Measurements from ENCODE around the gene SFSWAP.

Gene SFSWAP

GRCh38 chr12:131799195-131799594 lies 88.3 kb downstream of the SFSWAP start:
- no peak overlapping the region for H3K27ac ChIP-seq (replicated peaks; ENCODE audit: low read length)
- no peak overlapping the region for H4K91ac ChIP-seq (ENCODE audit: low read depth, low read length, poor library complexity)
- no peak for DNase-seq (ENCODE audit: low spot score)
- peaks cover 25 to 77% of the 10 kb centered on the region in 2 donors for H3K36me3 ChIP-seq (replicated peaks in 1 of 2; ENCODE audit: control insufficient read depth in 2 of 2, insufficient read depth in 2 of 2, low read length in 2 of 2)
- H3K4ac ChIP-seq (ENCODE audit: low read length) = no peak overlapping the region
- no peaks in the 10 kb centered on the region for H3K27me3 ChIP-seq (ENCODE audit: control insufficient read depth in 3 of 3, insufficient read depth in 3 of 3, low read depth in 1 of 3, low read length in 3 of 3)
- H3K23ac ChIP-seq (ENCODE audit: low read depth, low read length, poor library complexity) = no peak overlapping the region
- H3K18ac ChIP-seq (ENCODE audit: low read length) = no peak overlapping the region
- H2BK15ac ChIP-seq (ENCODE audit: low read length) = no peak overlapping the region
- no peak overlapping the region for H3K9ac ChIP-seq (ENCODE audit: low read depth, low read length, poor library complexity)
- peaks cover 0 to 3% of the 10 kb centered on the region in 2 donors for H3K9me3 ChIP-seq (replicated peaks in 1 of 2; ENCODE audit: control insufficient read depth in 2 of 2, insufficient read depth in 1 of 2, low read depth in 1 of 2, low read length in 2 of 2)
- no peak overlapping the region for H2AFZ ChIP-seq (ENCODE audit: low read length)
- H3K4me3 ChIP-seq (ENCODE audit: low read length in 2 of 2) = no peak overlapping the region
- no peak overlapping the region for H2BK12ac ChIP-seq (ENCODE audit: low read length)
- no CpG with 5 or more reads among the region's 21 CpGs for WGBS, 2 donors (ENCODE audit: extremely low coverage in 2 of 2, insufficient read length in 2 of 2, insufficient replicate concordance in 1 of 2)
- H3K4me1 ChIP-seq (ENCODE audit: control insufficient read depth in 2 of 2, insufficient read depth in 1 of 2, low read depth in 1 of 2, low read length in 2 of 2) = peaks cover 3 to 12% of the 10 kb centered on the region in 2 donors
- no peak overlapping the region for H4K8ac ChIP-seq (ENCODE audit: low read depth, low read length)
- H3K79me1 ChIP-seq (ENCODE audit: low read depth, low read length) = peaks cover 2% of the 10 kb centered on the region
- H3K4me2 ChIP-seq (ENCODE audit: insufficient read depth, low read length, poor library complexity, severe bottlenecking) = no peak overlapping the region
- H3K14ac ChIP-seq (ENCODE audit: low read length) = no peak overlapping the region
- no peak overlapping the region for H2BK5ac ChIP-seq (ENCODE audit: low read length)
- H2AK5ac ChIP-seq (ENCODE audit: low read depth, low read length) = no peak overlapping the region
- H2BK120ac ChIP-seq (ENCODE audit: low read depth, low read length) = no peak overlapping the region

- Histone ChIP-seq H4K91ac (ENCODE audit: low read depth, low read length, poor library complexity) (no peak overlapping the region), H3K27me3 (ENCODE audit: control insufficient read depth in 3 of 3, insufficient read depth in 3 of 3, low read depth in 1 of 3, low read length in 3 of 3) (no peaks in the 10 kb centered on the region), H3K79me1 (ENCODE audit: low read depth, low read length) (peaks cover 2% of the 10 kb centered on the region), H3K4me1 (ENCODE audit: control insufficient read depth in 2 of 2, insufficient read depth in 1 of 2, low read depth in 1 of 2, low read length in 2 of 2) (peaks cover 3 to 8% of the 10 kb centered on the region in 2 donors), H2BK12ac (ENCODE audit: low read length) (no peak overlapping the region), H3K23ac (ENCODE audit: low read depth, low read length, poor library complexity) (no peak overlapping the region), H3K4me3 (ENCODE audit: low read length in 2 of 2) (no peak overlapping the region), H3K27ac (replicated peaks; ENCODE audit: low read length) (no peak overlapping the region), H3K4ac (ENCODE audit: low read length) (no peak overlapping the region), H2BK15ac (ENCODE audit: low read length) (no peak overlapping the region), H3K18ac (ENCODE audit: low read length) (no peak overlapping the region), H2AFZ (ENCODE audit: low read length) (no peak overlapping the region), H3K14ac (ENCODE audit: low read length) (no peak overlapping the region), H3K36me3 (replicated peaks in 1 of 2; ENCODE audit: control insufficient read depth in 2 of 2, insufficient read depth in 2 of 2, low read length in 2 of 2) (peaks cover 21 to 69% of the 10 kb centered on the region in 2 donors), H2BK5ac (ENCODE audit: low read length) (no peak overlapping the region), H4K8ac (ENCODE audit: low read depth, low read length) (no peak overlapping the region), H2AK5ac (ENCODE audit: low read depth, low read length) (no peak overlapping the region), H3K9ac (ENCODE audit: low read depth, low read length, poor library complexity) (no peak overlapping the region), H3K9me3 (replicated peaks in 1 of 2; ENCODE audit: control insufficient read depth in 2 of 2, insufficient read depth in 1 of 2, low read depth in 1 of 2, low read length in 2 of 2) (peaks cover 0 to 3% of the 10 kb centered on the region in 2 donors), H2BK120ac (ENCODE audit: low read depth, low read length) (no peak overlapping the region), H3K4me2 (ENCODE audit: insufficient read depth, low read length, poor library complexity, severe bottlenecking) (no peak overlapping the region)
- WGBS, 2 donors (ENCODE audit: extremely low coverage in 2 of 2, insufficient read length in 2 of 2, insufficient replicate concordance in 1 of 2) = no CpG with 5 or more reads among the region's 29 CpGs
- DNase-seq (ENCODE audit: low spot score) = no peak
These were observed 89.1 kb downstream of the SFSWAP start for GRCh38 chr12:131799828-131800593.

GRCh38 chr12:131800594-131801135 lies 89.8 kb downstream of the SFSWAP start:
- H3K27me3 ChIP-seq (ENCODE audit: control insufficient read depth in 3 of 3, insufficient read depth in 3 of 3, low read depth in 1 of 3, low read length in 3 of 3) = no peaks in the 10 kb centered on the region
- peak overlapping the region; percentile 26 for H3K14ac ChIP-seq (ENCODE audit: low read length)
- H3K4me1 ChIP-seq (ENCODE audit: control insufficient read depth in 2 of 2, insufficient read depth in 1 of 2, low read depth in 1 of 2, low read length in 2 of 2) = peaks cover under 1 to 2% of the 10 kb centered on the region in 2 donors
- no peak overlapping the region for H4K91ac ChIP-seq (ENCODE audit: low read depth, low read length, poor library complexity)
- no peak overlapping the region for H3K18ac ChIP-seq (ENCODE audit: low read length)
- peaks cover 20 to 62% of the 10 kb centered on the region in 2 donors for H3K36me3 ChIP-seq (replicated peaks in 1 of 2; ENCODE audit: control insufficient read depth in 2 of 2, insufficient read depth in 2 of 2, low read length in 2 of 2)
- no peak overlapping the region for H2AFZ ChIP-seq (ENCODE audit: low read length)
- no peak overlapping the region for H2BK12ac ChIP-seq (ENCODE audit: low read length)
- no peak overlapping the region for H2BK15ac ChIP-seq (ENCODE audit: low read length)
- H3K23ac ChIP-seq (ENCODE audit: low read depth, low read length, poor library complexity) = no peak overlapping the region
- no peak overlapping the region for H2AK5ac ChIP-seq (ENCODE audit: low read depth, low read length)
- H2BK5ac ChIP-seq (ENCODE audit: low read length) = no peak overlapping the region
- H3K27ac ChIP-seq (replicated peaks; ENCODE audit: low read length) = no peak overlapping the region
- H2BK120ac ChIP-seq (ENCODE audit: low read depth, low read length) = no peak overlapping the region
- H3K4ac ChIP-seq (ENCODE audit: low read length) = no peak overlapping the region
- H3K79me1 ChIP-seq (ENCODE audit: low read depth, low read length) = no peaks in the 10 kb centered on the region
- no peak overlapping the region for H3K4me2 ChIP-seq (ENCODE audit: insufficient read depth, low read length, poor library complexity, severe bottlenecking)
- no peak overlapping the region for H4K8ac ChIP-seq (ENCODE audit: low read depth, low read length)
- peaks cover 0 to 3% of the 10 kb centered on the region in 2 donors for H3K9me3 ChIP-seq (replicated peaks in 1 of 2; ENCODE audit: control insufficient read depth in 2 of 2, insufficient read depth in 1 of 2, low read depth in 1 of 2, low read length in 2 of 2)
- DNase-seq (ENCODE audit: low spot score) = no peak
- H3K9ac ChIP-seq (ENCODE audit: low read depth, low read length, poor library complexity) = no peak overlapping the region
- WGBS, 2 donors (ENCODE audit: extremely low coverage in 2 of 2, insufficient read length in 2 of 2, insufficient replicate concordance in 1 of 2) = no CpG with 5 or more reads among the region's 20 CpGs
- no peak overlapping the region for H3K4me3 ChIP-seq (ENCODE audit: low read length in 2 of 2)

- no peak overlapping the region for H3K27ac ChIP-seq (replicated peaks; ENCODE audit: low read length)
- H2BK12ac ChIP-seq (ENCODE audit: low read length) = no peak overlapping the region
- H2BK120ac ChIP-seq (ENCODE audit: low read depth, low read length) = no peak overlapping the region
- no peak overlapping the region for H2AK5ac ChIP-seq (ENCODE audit: low read depth, low read length)
- no peak overlapping the region for H3K14ac ChIP-seq (ENCODE audit: low read length)
- H3K9ac ChIP-seq (ENCODE audit: low read depth, low read length, poor library complexity) = no peak overlapping the region
- no CpG with 5 or more reads among the region's 35 CpGs for WGBS, 2 donors (ENCODE audit: extremely low coverage in 2 of 2, insufficient read length in 2 of 2, insufficient replicate concordance in 1 of 2)
- no peak overlapping the region for H2BK15ac ChIP-seq (ENCODE audit: low read length)
- H3K36me3 ChIP-seq (replicated peaks in 1 of 2; ENCODE audit: control insufficient read depth in 2 of 2, insufficient read depth in 2 of 2, low read length in 2 of 2) = peaks cover 23 to 57% of the 10 kb centered on the region in 2 donors
- H2BK5ac ChIP-seq (ENCODE audit: low read length) = no peak overlapping the region
- no peak overlapping the region for H4K8ac ChIP-seq (ENCODE audit: low read depth, low read length)
- no peak overlapping the region for H2AFZ ChIP-seq (ENCODE audit: low read length)
- H4K91ac ChIP-seq (ENCODE audit: low read depth, low read length, poor library complexity) = no peak overlapping the region
- H3K4me3 ChIP-seq (ENCODE audit: low read length in 2 of 2) = peak overlapping the region in 1 of 2 donors; percentile 53
- H3K4ac ChIP-seq (ENCODE audit: low read length) = no peak overlapping the region
- peaks cover 0 to 6% of the 10 kb centered on the region in 2 donors for H3K9me3 ChIP-seq (replicated peaks in 1 of 2; ENCODE audit: control insufficient read depth in 2 of 2, insufficient read depth in 1 of 2, low read depth in 1 of 2, low read length in 2 of 2)
- H3K4me2 ChIP-seq (ENCODE audit: insufficient read depth, low read length, poor library complexity, severe bottlenecking) = no peak overlapping the region
- peaks cover 0 to 2% of the 10 kb centered on the region in 2 donors for H3K4me1 ChIP-seq (ENCODE audit: control insufficient read depth in 2 of 2, insufficient read depth in 1 of 2, low read depth in 1 of 2, low read length in 2 of 2)
- no peaks in the 10 kb centered on the region for H3K79me1 ChIP-seq (ENCODE audit: low read depth, low read length)
- no peak overlapping the region for H3K18ac ChIP-seq (ENCODE audit: low read length)
- no peak overlapping the region for H3K23ac ChIP-seq (ENCODE audit: low read depth, low read length, poor library complexity)
- no peak for DNase-seq (ENCODE audit: low spot score)
- no peaks in the 10 kb centered on the region for H3K27me3 ChIP-seq (ENCODE audit: control insufficient read depth in 3 of 3, insufficient read depth in 3 of 3, low read depth in 1 of 3, low read length in 3 of 3)
These were observed 90.5 kb downstream of the SFSWAP start for GRCh38 chr12:131801254-131801866.

Measured in neuronal stem cell (in vitro differentiated cells).